ENCODE measurements around the gene KCNE4.

Gene KCNE4, protein sequence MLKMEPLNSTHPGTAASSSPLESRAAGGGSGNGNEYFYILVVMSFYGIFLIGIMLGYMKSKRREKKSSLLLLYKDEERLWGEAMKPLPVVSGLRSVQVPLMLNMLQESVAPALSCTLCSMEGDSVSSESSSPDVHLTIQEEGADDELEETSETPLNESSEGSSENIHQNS

DNA sequence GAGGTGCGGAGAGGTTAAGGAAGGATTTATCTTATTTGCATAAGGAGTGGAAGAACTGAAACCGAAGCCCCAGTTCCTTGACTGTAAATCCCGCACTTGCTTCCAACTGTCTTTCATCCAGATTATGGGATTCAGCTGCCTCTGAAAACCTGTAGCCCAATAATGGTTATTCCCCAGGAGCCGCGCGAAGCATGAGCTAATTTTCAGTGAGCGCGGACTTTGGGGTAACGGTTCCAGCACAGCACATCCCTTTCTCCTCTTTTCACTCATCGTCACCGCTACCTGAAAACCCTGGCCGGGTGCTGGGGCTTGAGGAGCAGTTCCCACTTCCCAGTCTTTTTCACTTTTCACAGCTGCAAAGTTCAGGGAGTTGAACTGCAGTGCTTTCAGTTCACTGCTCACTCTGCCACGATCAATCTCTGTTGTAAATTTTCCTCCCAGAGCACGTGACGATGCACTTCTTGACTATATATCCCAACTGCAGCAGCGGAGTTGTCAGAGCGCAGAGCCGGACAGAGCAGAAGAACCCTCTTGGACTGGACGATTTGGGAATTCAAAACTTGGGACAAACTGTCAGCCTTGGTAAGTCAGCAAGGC, at the start of gene KCNE4:
KCNE4 (plus strand) TSS at position 498 of the 597 bp plus-strand sequence. CDS start 641 bp downstream, outside the sequence.
- DNase-seq, result no peak

- DNase-seq, result no peak
Measured at GRCh38 chr2:223003191-223003590, 48.8 kb upstream of the KCNE4 start.

- no peak for DNase-seq
Measured at GRCh38 chr2:223005496-223005895, 46.5 kb upstream of the KCNE4 start.

GRCh38 chr2:223007531-223007930, 44.5 kb upstream of the KCNE4 start:
- DNase-seq, result no peak

- no peak for DNase-seq
Measured at GRCh38 chr2:223008162-223008561, 43.8 kb upstream of the KCNE4 start.

DNA sequence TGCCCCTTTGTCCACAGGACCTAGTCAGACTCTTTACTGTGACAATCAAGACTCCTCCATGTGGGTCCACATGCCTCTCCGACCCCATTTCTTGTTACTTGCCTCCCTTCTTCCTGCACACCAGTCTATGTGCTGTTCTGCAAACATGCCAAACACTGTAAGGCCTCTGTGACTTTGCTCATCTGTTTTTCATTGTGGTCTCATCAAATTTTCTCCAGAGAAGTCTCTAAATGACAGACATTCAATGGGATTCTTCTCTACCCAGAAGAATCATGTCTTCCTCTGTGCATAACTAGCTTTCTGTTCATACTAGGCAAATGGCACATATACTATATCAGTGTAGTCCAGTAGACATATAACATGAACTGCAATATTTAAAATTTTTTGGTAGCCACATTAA, 43.0 kb upstream of the KCNE4 start:
- DNase-seq, result no peak

- DNase-seq, result no peak
Measured at GRCh38 chr2:223010641-223011040, 41.3 kb upstream of the KCNE4 start.

DNA sequence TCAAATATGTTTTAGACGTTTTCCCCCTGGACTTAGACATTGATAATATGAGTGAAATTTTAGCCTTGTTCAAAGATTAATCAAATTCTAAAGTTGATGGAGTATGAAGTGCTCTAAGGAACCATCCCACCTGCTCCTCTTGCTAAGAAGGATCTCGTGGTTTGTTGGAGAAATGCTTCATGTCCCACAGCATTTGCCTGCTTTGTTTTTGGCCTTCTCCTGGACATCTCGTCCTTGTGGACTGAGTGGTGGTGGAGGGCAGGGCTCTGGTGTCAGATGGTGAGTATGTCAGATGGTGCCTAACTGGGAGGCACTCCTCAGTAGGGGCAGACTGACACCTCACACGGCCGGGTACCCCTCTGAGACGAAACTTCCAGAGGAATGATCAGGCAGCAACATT, 39.7 kb upstream of the KCNE4 start:
- DNase-seq, result no peak

DNA sequence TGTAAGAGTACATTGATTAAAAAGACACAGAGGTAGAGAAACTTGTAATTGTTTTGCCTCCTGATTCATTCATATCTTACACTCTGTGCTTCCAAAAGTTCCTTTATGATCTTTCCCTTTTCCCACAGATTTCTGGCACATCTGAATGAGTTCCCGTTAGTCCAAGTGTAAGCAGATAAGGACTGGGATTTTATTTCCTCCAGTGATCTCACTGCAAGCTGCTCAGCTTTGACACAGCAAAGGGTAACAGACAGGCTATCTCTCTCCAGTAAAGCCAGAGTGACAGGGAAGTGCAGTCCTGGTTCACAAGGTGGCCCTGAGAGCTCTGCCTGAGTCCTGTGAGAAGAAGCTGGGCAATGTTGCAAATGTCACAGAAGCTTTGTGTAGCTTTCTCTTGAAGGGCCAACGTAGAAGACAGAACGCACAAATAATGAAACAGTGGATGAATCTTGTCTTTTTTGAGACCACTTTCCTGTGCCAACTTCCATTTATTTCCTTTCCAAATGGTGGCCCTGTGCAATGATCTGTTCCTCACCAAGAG, 32.5 kb upstream of the KCNE4 start:
- DNase-seq, result no peak

DNA sequence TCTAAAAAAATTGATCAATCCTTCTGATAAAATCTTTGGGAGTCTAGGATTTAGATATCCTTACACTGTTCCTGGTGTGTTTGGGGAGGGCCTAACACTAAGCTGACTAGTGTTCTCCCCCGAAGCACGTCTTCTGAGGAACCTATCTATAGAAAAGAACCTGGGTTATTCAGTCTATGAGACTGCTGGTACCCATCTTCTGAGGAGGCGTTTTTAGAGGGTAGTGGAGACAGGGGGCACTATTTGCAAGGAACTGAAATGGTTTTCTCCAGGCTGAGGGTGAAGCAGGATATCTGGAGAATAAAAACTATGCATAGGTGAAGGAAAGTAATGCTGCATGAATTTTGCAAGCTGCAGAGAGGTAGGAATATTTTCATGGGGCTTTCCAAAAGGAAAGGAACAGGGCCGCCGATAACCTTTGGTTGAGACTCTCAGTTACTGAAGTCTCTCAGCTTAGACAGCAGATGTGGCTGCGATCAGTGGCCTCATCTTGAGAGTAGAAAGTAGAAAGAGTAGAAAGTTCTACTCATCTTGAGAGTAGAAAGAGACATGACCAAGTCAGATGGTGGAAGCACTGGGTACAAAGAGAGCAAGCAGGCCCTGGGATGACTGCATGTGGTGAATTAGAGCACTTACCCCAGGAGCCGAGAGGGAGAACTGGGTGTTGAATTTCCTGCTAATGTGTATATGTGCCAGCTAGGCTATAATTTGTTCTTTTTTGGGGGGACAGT, 31.8 kb upstream of the KCNE4 start:
- DNase-seq, result no peak

DNA sequence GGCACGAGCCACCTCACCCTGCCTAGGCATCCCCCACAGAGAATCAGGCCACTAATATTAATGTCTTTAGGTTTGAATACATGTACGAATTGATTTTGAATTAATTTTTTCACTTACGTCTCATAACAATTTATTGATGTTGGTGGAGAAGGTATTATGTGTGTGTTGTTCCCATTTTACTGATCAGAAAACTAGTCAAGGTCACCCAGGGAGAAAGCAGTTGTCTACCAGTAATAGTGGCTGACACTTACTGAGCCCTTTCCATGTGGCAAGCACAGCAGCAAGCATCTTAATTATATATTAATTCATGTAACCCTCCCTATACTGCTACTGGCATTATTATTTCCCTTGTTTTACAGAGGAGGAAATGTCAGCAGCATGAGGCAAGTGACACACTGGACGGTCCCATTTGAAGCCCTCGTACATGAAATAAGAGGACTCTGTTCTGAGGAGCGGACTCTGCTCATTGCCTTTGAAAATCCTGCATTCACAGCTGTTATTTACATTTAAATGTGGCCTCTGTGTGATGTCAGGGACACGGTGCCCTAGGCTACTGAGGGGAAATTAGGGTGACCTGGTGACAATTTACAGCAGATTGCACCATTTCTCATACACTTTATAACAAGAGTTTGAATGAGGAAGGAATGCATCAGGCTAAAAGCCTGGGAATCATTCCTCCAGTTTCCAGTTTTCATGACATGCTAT, 30.9 kb upstream of the KCNE4 start:
- no peak for DNase-seq

GRCh38 chr2:223026357-223027110, 25.5 kb upstream of the KCNE4 start:
- no peak for DNase-seq

DNA sequence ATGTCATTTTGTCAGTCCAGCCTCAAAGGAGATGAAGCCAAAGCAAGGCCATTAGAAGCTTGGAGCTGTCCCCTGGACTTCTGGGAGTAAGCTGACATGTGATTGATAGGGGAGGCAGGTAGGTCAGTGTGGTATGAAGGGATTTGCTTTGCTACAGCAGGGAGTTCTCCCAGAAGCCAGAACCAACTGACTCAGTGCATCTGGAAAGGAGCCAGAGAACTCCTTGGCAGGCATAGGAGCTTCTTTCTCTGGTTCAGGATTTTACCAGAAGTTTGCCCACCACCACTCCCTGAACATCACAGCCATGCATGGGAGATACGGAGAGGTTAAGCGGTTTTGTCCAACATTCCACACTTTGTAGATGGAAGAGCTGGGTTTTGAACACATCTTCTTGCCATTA, 24.5 kb upstream of the KCNE4 start:
- DNase-seq, result no peak

DNA sequence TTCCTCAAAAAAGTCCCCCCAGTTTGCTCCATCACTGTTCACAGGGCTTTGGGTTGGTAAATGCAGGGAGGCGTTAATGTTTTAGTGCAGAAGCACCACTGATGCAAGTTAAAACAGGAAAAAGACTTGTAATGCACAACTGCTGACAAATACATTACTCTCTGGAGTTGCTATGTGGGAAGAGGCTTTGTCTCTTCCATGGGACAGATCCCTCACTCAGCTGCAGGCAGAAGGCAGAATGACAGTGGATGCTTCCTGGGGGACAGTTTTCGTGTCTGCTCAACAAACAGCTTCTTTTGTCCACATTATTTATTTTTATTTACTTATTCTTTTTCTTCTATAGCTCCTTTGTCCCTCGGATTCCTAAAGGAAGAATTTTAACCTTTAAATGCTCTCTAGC, 22.7 kb upstream of the KCNE4 start:
- DNase-seq, result no peak

- DNase-seq, result no peak
Measured at GRCh38 chr2:223032187-223033142, 19.5 kb upstream of the KCNE4 start.

DNA sequence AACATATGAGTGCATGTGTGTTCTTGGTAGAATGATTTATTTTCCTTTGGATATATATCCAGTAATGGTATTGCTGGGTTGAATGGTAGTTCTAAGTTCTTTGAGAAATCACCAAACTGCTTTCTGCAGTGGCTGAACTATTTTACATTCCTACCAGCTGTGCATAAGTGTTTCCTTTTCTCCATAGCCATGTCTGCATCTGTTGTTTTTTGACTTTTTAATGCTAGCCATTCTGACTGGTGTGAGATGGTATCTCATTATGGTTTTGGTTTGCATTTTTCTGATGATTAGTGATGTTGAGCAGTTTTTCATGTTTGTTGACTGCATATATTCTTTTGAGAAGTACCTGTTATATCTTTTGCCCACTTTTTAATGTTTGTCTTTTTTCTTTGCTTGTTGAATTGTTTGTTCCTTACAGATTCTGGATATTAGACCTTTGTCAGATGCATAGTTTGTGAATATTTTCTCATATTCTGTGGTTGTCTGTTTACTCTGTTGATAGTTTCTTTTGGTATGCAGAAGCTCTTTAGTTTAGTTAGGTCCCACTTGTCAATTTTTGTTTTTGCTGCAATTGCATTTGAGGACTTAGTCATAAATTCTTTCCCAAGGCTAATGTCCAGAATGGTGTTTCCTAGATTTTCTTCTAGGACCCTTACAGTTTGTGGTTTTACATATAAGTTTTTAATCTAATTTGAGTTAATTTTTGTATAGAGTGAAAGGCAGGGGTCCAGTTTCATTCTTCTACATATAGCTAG, 17.6 kb upstream of the KCNE4 start:
- no peak for DNase-seq

DNA sequence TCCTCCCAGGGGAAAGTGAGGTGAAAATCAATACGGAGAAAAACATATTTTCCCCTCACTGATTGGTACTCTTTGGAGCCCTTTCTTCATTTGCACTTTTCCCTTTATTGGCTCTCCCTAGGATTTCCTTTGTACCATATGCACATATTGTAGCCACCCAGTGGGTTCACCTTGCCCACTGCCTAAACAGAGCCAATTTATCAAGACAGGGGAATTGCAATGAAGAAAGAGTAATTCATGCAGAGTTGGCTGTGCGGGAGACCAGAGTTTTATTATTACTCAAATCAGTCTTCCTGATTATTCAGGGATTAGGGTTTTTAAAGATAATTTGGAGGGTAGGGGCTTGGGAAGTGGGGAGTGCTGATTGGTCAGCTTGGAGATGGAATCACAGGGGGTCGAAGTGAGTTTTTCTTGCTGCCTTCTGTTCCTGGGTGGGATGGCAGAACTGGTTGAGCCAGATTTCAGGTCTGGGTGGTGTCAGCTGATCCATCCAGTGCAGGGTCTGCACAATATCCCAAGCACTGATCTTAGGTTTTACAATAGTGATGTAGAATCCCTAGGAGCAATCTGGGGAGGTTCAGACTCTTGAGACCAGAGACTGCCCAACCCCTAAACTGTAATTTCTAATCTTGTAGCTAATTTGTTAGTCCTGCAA, 15.1 kb upstream of the KCNE4 start:
- peak; percentile 77 for DNase-seq

DNA sequence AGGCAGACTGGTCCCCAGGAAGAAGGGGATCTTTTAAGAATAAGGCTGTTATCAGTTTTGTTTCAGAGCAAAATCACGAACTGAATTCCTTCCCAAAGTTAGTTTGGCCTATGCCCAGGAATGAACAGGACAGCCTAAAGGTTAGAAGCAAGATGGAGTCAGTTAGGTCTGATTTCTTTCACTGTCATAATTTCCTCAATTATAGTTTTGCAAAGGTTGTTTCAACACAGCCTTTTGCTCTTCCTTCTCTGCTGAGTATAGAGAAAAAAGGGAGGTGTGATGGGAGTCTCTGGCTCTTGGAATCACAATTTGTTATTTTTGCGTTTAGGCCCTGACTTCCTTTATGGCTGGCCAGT, 14.6 kb upstream of the KCNE4 start:
- no peak for DNase-seq

DNA sequence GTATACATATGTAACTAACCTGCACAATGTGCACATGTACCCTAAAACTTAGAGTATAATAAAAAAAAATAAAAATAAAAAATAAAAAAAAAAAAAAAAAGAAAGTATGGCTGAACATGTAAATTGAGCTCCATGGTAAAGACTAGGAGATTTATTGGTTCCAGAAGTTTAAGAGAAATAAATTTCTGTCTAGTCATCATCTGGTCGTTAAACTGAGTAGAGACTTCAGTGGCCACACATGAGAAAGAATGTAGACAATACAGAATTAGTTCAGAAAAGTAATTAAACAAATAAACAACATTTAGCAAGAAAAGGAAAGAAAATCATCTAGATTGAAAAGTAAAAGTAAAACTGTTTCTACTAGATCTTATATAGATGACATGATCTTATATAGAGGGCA, 12.4 kb upstream of the KCNE4 start:
- no peak for DNase-seq

- DNase-seq, result no peak
Measured at GRCh38 chr2:223040527-223040926, 11.5 kb upstream of the KCNE4 start.

Data from islet precursor cell (in vitro differentiated cells).